K562 (cell line): ENCODE measurements around the gene ETV7. TPM values are rescaled to one million over a fixed set of nuclear protein-coding genes. Genes with fewer than 3 reads are reported as not detected.
A peak's percentile ranks its signal among the peaks of the same experiment; 100 is the strongest.

Experiments used
- ATAC-seq: fragments of 200-7000 bp; cut with Tn5 transposase; 3 replicates; pipeline ENCODE4 v1.9.1; 2020; ENCODE audit warnings: moderate library complexity
- BruUV-seq: library from RNA; stranded (reverse); fragments of 400-500 nt; replicated peaks from 2 replicates; lab custom pipeline; 2021; lab: Mats Ljungman, UMichigan
- CTCF ChIA-PET: fragments of 300-600 bp; formaldehyde crosslinking; extraction: SDS; loops from one replicate; lab custom pipeline; 2021; ENCODE audit warnings: low intra/inter-chr PET ratio; lab: Yijun Ruan, JAX
- POLR2A ChIA-PET: fragments of 300-600, 350-650 bp; sonication (Branson Sonifier 250); formaldehyde crosslinking; extraction: SDS; loops from one replicate; lab custom pipeline; 2021; ENCODE audit warnings: antibody characterized with exemption, inconsistent platforms; lab: Yijun Ruan, JAX
- DNase-seq, 4 experiments: peaks; one replicate each; pipeline versions ENCODE4 v3.0.0 to v3.0.0-alpha.2; 2011 to 2018; ENCODE audit warnings: low spot score in 3 of 4, mixed read lengths in 3 of 4; ENCODE audit errors: extremely low read depth in 1 of 4
- FAIRE-seq: peaks from 2 replicates; lab custom pipeline; 2011; peaks lifted over from hg19 to GRCh38; lab: Jason Lieb, UNC
- H2AFZ ChIP-seq: 2 replicates; pipeline ENCODE4 v1.6.0; 2011; ENCODE audit warnings: low read depth, low read length, control low read depth, inconsistent platforms
- H3K27ac ChIP-seq: fragments of 200-600 bp; 3 replicates; pipeline ENCODE4 v1.8.0; 2011; ENCODE audit warnings: low read depth, mild to moderate bottlenecking, control low read depth, inconsistent platforms, low read length, moderate library complexity, mixed read lengths; ENCODE audit errors: extremely low read depth
- H3K27me3 ChIP-seq, 2 experiments: fragments of 300-600 bp in 1 of 2; 2 replicates in 1 of 2; 3 replicates in 1 of 2; pipeline versions ENCODE4 v1.6.0 to v1.8.0; 2011; ENCODE audit warnings: inconsistent platforms in 2 of 2, low read length in 2 of 2, mild to moderate bottlenecking in 1 of 2, mixed read lengths in 1 of 2, moderate library complexity in 1 of 2; ENCODE audit not compliant: control insufficient read depth in 2 of 2, insufficient read depth in 2 of 2
- H3K36me3 ChIP-seq: fragments of 300-600 bp; 3 replicates; pipeline ENCODE4 v1.8.0; 2011; ENCODE audit warnings: mild to moderate bottlenecking, low read length, inconsistent platforms; ENCODE audit not compliant: control insufficient read depth, insufficient read depth
- H3K4me1 ChIP-seq, 2 experiments: fragments of 200-600 bp in 1 of 2; replicated peaks in 1 of 2; 2 replicates in 1 of 2; 3 replicates in 1 of 2; pipeline versions ENCODE4 v1.5.1 to v1.8.0; 2011; ENCODE audit warnings: inconsistent platforms in 2 of 2, low read length in 2 of 2, mild to moderate bottlenecking in 1 of 2, mixed read lengths in 1 of 2, moderate library complexity in 1 of 2; ENCODE audit not compliant: control insufficient read depth in 2 of 2, insufficient read depth in 2 of 2
- H3K4me2 ChIP-seq: 2 replicates; pipeline ENCODE4 v1.6.1; 2011; ENCODE audit warnings: low read length, control low read depth, inconsistent platforms, mixed read lengths; ENCODE audit not compliant: insufficient read depth
- H3K4me3 ChIP-seq: fragments of 200-600 bp; sonication (generic), shearing (Covaris generic); 2 replicates; pipeline ENCODE4 v1.5.1; 2016; ENCODE audit warnings: control low read depth, inconsistent platforms
- H3K79me2 ChIP-seq: fragments of 200-600 bp; 3 replicates; pipeline ENCODE4 v1.8.0; 2011; ENCODE audit warnings: low read length, inconsistent platforms; ENCODE audit not compliant: control insufficient read depth, insufficient read depth
- H3K9ac ChIP-seq, 2 experiments: 2 replicates each; pipeline versions ENCODE4 v1.6.0 to v1.6.1; 2011; ENCODE audit warnings: low read depth in 2 of 2, low read length in 2 of 2, control low read depth in 1 of 2, inconsistent platforms in 1 of 2, mild to moderate bottlenecking in 1 of 2, mixed read lengths in 1 of 2; ENCODE audit not compliant: insufficient read depth in 1 of 2
- H3K9me1 ChIP-seq: one replicate; pipeline ENCODE4 v1.6.0; 2011; ENCODE audit warnings: inconsistent platforms, mild to moderate bottlenecking, low read length, moderate library complexity; ENCODE audit not compliant: control insufficient read depth, insufficient read depth
- H3K9me3 ChIP-seq: replicated peaks from 2 replicates; pipeline ENCODE4 v1.5.1; 2011; ENCODE audit warnings: low read depth, low read length, inconsistent platforms; ENCODE audit not compliant: control insufficient read depth, insufficient read depth
- H4K20me1 ChIP-seq: replicated peaks from 2 replicates; pipeline ENCODE4 v1.6.1; 2011; ENCODE audit warnings: low read length, inconsistent platforms, mixed read lengths; ENCODE audit not compliant: control insufficient read depth, insufficient read depth
- BCL6 ChIP-seq: fragments of 250-450 bp; sonication (Bioruptor Pico); IDR thresholded peaks from 2 replicates; pipeline ENCODE4 v1.4.0; 2020
- CSDE1 ChIP-seq, 2 experiments: fragments of 450-650 bp; IDR thresholded peaks; 2 replicates each; pipeline ENCODE4 v1.6.1; 2016; ENCODE audit warnings: mild to moderate bottlenecking in 1 of 2
- FOXA3 ChIP-seq, 2 experiments: fragments of 450-650 bp in 1 of 2; sonication (generic) in 1 of 2; formaldehyde crosslinking; IDR thresholded peaks in 1 of 2; conservative IDR thresholded peaks in 1 of 2; 2 replicates each; pipeline versions ENCODE4 v1.4.0 to v1.8.0; 2020 to 2022; ENCODE audit warnings: mild to moderate bottlenecking in 2 of 2, missing genetic modification reagents in 1 of 2
- JUND ChIP-seq, 2 experiments: IDR thresholded peaks; 2 replicates in 1 of 2; 3 replicates in 1 of 2; pipeline ENCODE4 v1.6.1; 2011; ENCODE audit warnings: borderline replicate concordance in 2 of 2, low read depth in 2 of 2, low read length in 2 of 2, improper control_type of control experiment in 1 of 2, missing biosample characterization in 1 of 2, missing genetic modification characterization in 1 of 2, missing genetic modification reagents in 1 of 2
- KAT8 ChIP-seq: fragments of 450-650 bp; IDR thresholded peaks from 2 replicates; pipeline ENCODE4 v1.6.1; 2016; ENCODE audit warnings: low read depth, mild to moderate bottlenecking
- MTF1 ChIP-seq: fragments of 250-450 bp; sonication (Bioruptor Pico); IDR thresholded peaks from 2 replicates; pipeline ENCODE4 v1.9.0; 2021; ENCODE audit warnings: moderate library complexity, mild to moderate bottlenecking, inconsistent platforms, borderline replicate concordance
- PHTF2 ChIP-seq: fragments of 250-450 bp; sonication (Bioruptor Pico); IDR thresholded peaks from 2 replicates; pipeline ENCODE4 v1.5.0; 2021; ENCODE audit warnings: mild to moderate bottlenecking
- POLR2H ChIP-seq: IDR thresholded peaks from 2 replicates; pipeline ENCODE4 v1.6.1; 2016; ENCODE audit warnings: missing genetic modification characterization, low read depth, mild to moderate bottlenecking, control low read depth, missing compliant biosample characterization, moderate library complexity
- RBM22 ChIP-seq: fragments of 200-400 bp; formaldehyde crosslinking; IDR thresholded peaks from 2 replicates; pipeline ENCODE4 v1.6.1; 2018; ENCODE audit warnings: low read length, low read depth; ENCODE audit not compliant: poor library complexity, severe bottlenecking
- SMARCA4 ChIP-seq: fragments of 450-650 bp; IDR thresholded peaks from 2 replicates; pipeline ENCODE4 v1.6.1; 2016
- SUPT5H ChIP-seq: fragments of 450-650 bp; IDR thresholded peaks from 2 replicates; pipeline ENCODE4 v1.6.1; 2016
- XRCC4 ChIP-seq: IDR thresholded peaks from one replicate; pipeline ENCODE4 v1.6.1; 2011; ENCODE audit not compliant: insufficient read depth, insufficient read length; ENCODE audit errors: extremely low read depth
- ZNF121 ChIP-seq: sonication (generic); formaldehyde crosslinking; conservative IDR thresholded peaks from 2 replicates; pipeline ENCODE4 v1.8.0; 2022; ENCODE audit warnings: missing genetic modification reagents
- ZNF324 ChIP-seq: fragments of 250-450 bp; sonication (Bioruptor Pico); IDR thresholded peaks from 2 replicates; pipeline ENCODE4 v1.4.0; 2020; ENCODE audit warnings: mild to moderate bottlenecking
- WGBS: fragments of 100-300 bp; shearing (Covaris generic); methylation state at CpG from one replicate; pipeline ENCODE4 v1.1.6; 2016; ENCODE audit warnings: low coverage, mixed read lengths; ENCODE audit not compliant: insufficient coverage; ENCODE audit errors: missing lambda C conversion rate; 5-methylcytosine and 5-hydroxymethylcytosine counted together
- in situ Hi-C: fragments of 300-500 bp; cut with MboI; formaldehyde crosslinking; loops from 4 replicates; pipeline ENCODE4 v1.15.0; 2018; ENCODE audit warnings: inconsistent platforms, mixed read lengths
- intact Hi-C: fragments of 100-400 bp; cut with micrococcal nuclease; formaldehyde crosslinking; loops from 2 replicates; pipeline ENCODE4 v1.14.2; 2022
- polyA plus RNA-seq, 8 experiments: library from polyadenylated mRNA; depleted of rRNA in 4 of 8; stranded (reverse) in 5 of 8; unstranded in 3 of 8; fragments of >200 nt; fragmentation: Nextera tagmentation in 2 of 8; fragmentation: Illumina TruSeq in 1 of 8; extraction: Ambion mirVana in 2 of 8; extraction: Trizol in 1 of 8; gene quantifications; 2 replicates each; pipeline versions ENCODE4 v1.2.1 to v1.2.3, GENCODE V29; 2011 to 2014; ENCODE audit warnings: inconsistent platforms in 1 of 8, missing spikeins in 1 of 8
- total RNA-seq, 7 experiments: library from RNA; depleted of rRNA in 6 of 7; stranded (reverse); fragments of >200 nt in 6 of 7; fragmentation: Illumina TruSeq in 2 of 7; extraction: Trizol in 2 of 7; gene quantifications; 2 replicates each; pipeline versions ENCODE4 v1.2.1 to v1.2.3, GENCODE V29; 2011 to 2021; ENCODE audit warnings: low replicate concordance in 1 of 7
- TF ChIP-seq, protein P1 (sequence below), 2 experiments: fragments of 450-650 bp in 1 of 2; sonication (generic) in 1 of 2; formaldehyde crosslinking in 1 of 2; IDR thresholded peaks in 1 of 2; conservative IDR thresholded peaks in 1 of 2; 2 replicates each; pipeline versions ENCODE4 v1.6.1 to v1.8.1; 2016 to 2023; ENCODE audit warnings: mild to moderate bottlenecking in 2 of 2, moderate library complexity in 2 of 2, inconsistent platforms in 1 of 2, missing genetic modification reagents in 1 of 2
- TF ChIP-seq, protein P2 (sequence below), 3 experiments: fragments of 200-800 bp in 1 of 3; sonication (Bioruptor generic) in 1 of 3; sonication (generic) in 1 of 3; formaldehyde crosslinking in 1 of 3; IDR thresholded peaks; 2 replicates each; pipeline versions ENCODE4 v1.6.1 to v1.8.0; 2016 to 2022; ENCODE audit warnings: mild to moderate bottlenecking in 2 of 3, missing compliant biosample characterization in 2 of 3, missing genetic modification characterization in 2 of 3, missing genetic modification reagents in 1 of 3
- TF ChIP-seq, protein P3 (sequence below): fragments of 250-450 bp; sonication (Bioruptor Pico); IDR thresholded peaks from 2 replicates; pipeline ENCODE4 v1.8.0; 2021; ENCODE audit warnings: borderline replicate concordance, mild to moderate bottlenecking, moderate library complexity; ENCODE audit not compliant: poor library complexity, severe bottlenecking

ETV7 gene
- total and polyA plus RNA-seq, 9 of the 15 experiments (the other 6 are each of a cell fraction or from before 2014, with no cell fraction given) = 0.07 to 0.22 (median 0.14) TPM; not detected in 3

DNA sequence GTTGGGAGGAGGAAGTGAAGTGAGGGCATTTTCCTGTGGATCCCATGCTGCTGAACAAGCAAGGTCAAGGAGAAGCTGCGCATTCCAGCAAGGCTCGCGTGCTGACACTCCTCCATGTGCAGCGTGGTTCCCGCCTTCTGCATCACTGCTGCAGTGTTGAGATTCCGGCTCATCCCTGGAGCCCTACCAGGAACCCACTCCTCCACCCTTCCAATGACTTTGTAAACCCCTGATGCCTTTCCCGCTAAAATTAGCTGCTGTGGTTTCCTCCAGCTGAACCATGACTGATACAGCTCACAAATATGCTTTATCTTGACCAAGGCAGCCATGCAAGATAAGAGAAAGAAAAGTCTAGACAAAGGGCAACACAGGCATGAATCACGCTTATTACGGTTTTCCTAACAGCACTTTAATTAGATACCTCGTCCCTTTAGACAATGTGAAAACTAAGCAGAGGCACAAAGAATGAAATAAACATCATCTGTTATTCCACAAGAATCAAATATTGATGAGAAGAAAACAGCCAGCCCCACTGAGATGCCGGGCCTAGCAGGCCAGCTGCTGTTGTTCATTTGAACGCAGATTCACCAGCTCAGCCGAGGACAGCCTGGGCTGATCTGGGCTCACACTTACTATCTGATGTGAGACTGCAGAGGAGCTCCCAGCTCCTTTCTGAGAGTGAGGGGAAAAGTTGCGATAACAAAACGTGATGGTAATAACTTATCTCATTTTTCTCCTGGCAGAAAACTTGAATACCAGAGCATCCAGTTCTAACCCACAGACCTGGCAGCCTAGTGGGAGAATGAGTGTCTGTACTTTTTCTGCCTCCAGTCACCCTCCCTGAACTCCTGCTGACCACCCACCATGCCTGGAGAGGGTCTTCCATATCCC is 36.5 kb downstream of the ETV7 start:
- Histone ChIP-seq H3K9me3 (peaks cover 5% of the 10 kb centered on the region; the same call in 1 of the 2 replicates), H3K27ac (no peak overlapping the region), H3K4me1 (peaks cover 27 to 33% of the 10 kb centered on the region in 2 experiments), H3K9me1 (no peaks in the 10 kb centered on the region), H3K79me2 (no peaks in the 10 kb centered on the region), H3K4me2 (peak overlapping the region; percentile 8; the same call in 1 of the 2 replicates), H3K27me3 (no peaks in the 10 kb centered on the region), H3K9ac (0 out of 4 replicates have a peak overlapping the region, but pooled peaks of 1 of the 2 experiments have one; percentile 6), H2AFZ (no peak overlapping the region), H4K20me1 (peaks cover 9% of the 10 kb centered on the region; the same call in 1 of the 2 replicates), H3K4me3 (no peak overlapping the region), H3K36me3 (no peaks in the 10 kb centered on the region)
- FAIRE-seq = peak; percentile 85
- ATAC-seq = peak; percentile 72
- peak; percentile 67 to 88 (median 73) for DNase-seq
- no TSS peak for BruUV-seq
- CTCF ChIA-PET = no interaction called here
- WGBS = 1% methylated on average over 15 of the region's 15 CpGs
- POLR2A ChIA-PET = interaction anchor here (0.6 to 2.2 kb wide), 13 partner anchors 10 to 417 kb away, joined by 3 to 20 read pairs (median 3); partner anchors contain the start of gene BNIP5
- intact Hi-C loops (no loop called here), in situ Hi-C loops (no loop called here)
- TF ChIP-seq ZNF121 (CRISPR knock-in tag) (no peak), JUND (IDR thresholded peaks at IDR 0.05; ENCODE audit: borderline replicate concordance, low read depth, low read length) (peak; percentile 86), JUND (tag; IDR thresholded peaks at IDR 0.05; ENCODE audit: borderline replicate concordance, low read depth, low read length) (peak; percentile 88; the same call in 2 of the 3 replicates), ZNF324 (CRISPR knock-in tag) (no peak), RBM22 (no peak), BCL6 (CRISPR knock-in tag) (peak; percentile 67; the same call in 1 of the 2 replicates), SMARCA4 (peak; percentile 96), CSDE1 (IDR thresholded peaks at IDR 0.05) (no peak), KAT8 (no peak), FOXA3 (CRISPR knock-in tag; conservative IDR thresholded peaks at IDR 0.05 in 1 of 2, IDR thresholded peaks at IDR 0.05 in 1 of 2) (peak in 1 of 2 experiments; percentile 78; a peak in 3 of 4 replicates), XRCC4 (no peak), SUPT5H (no peak), MTF1 (no peak), PHTF2 (CRISPR knock-in tag) (no peak), POLR2H (tag) (no peak)
- TF ChIP-seq, protein P1, sequence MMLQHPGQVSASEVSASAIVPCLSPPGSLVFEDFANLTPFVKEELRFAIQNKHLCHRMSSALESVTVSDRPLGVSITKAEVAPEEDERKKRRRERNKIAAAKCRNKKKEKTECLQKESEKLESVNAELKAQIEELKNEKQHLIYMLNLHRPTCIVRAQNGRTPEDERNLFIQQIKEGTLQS (IDR thresholded peaks at IDR 0.05) = peak; percentile 82
- TF ChIP-seq, protein P1 (CRISPR knock-in tag; conservative IDR thresholded peaks at IDR 0.05) = 0 out of 2 replicates have a peak, but pooled peaks have one; percentile 38
- TF ChIP-seq, protein P2, sequence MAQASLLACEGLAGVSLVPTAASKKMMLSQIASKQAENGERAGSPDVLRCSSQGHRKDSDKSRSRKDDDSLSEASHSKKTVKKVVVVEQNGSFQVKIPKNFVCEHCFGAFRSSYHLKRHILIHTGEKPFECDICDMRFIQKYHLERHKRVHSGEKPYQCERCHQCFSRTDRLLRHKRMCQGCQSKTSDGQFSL (CRISPR knock-in tag; IDR thresholded peaks at IDR 0.05) = no peak
- TF ChIP-seq, protein P2 (tag; IDR thresholded peaks at IDR 0.05) = no peak
- TF ChIP-seq, protein P3, sequence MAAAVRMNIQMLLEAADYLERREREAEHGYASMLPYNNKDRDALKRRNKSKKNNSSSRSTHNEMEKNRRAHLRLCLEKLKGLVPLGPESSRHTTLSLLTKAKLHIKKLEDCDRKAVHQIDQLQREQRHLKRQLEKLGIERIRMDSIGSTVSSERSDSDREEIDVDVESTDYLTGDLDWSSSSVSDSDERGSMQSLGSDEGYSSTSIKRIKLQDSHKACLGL = no peak
